Measurements from ENCODE around the gene RASD1. TPM values are rescaled to one million over a fixed set of nuclear protein-coding genes. Genes with fewer than 3 reads are reported as not detected.

RASD1 gene
- total RNA-seq, 6 experiments from 2014 or later: 1.0 to 230 (median 101) TPM

DNA sequence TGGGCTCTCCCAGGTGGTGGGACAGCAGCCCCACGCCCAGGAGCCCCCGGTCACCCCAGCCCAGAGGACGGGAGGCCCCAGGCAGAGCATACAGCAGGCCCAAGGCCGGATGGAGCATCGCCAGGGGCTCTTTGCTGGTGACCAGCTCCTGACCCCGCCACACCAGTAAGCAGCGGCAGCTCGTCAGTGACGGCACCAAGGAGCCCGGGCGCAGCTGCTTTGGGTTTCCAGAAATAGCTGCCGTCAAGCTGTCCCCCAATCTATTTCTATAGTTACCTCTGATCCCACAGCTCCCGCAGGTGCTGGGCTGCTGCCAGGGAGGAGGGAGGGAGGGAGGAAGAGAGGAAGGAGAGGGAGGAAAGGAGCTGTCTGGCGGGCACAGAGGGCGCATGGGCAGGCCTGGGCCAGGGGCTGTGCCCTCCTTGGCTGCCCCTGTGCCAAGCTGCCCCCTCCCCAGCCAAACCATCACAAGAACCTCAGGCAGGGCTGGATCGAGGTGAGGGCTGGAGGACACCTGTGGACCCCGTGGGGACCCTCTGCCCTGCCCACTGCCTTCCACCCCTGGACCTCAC, 10.8 kb upstream of the RASD1 start:
- DNase-seq: peak in 2 of 3 donors; percentile 25 to 51
- intact Hi-C loops (cut with DNase I): loop anchor here in 1 of 2 donors (10.0 kb wide), 1 partner anchor 128 kb away; no protein-coding TSS in a partner anchor
- Histone ChIP-seq H3K9me3 (no peaks in the 10 kb centered on the region), H3K27me3 (no peaks in the 10 kb centered on the region), H3K4me1 (no peaks in the 10 kb centered on the region), H3K36me3 (peaks cover 0 to under 1% (median 0%) of the 10 kb centered on the region in 4 donors), H3K27ac (no peak overlapping the region), H3K4me3 (no peak overlapping the region)
- WGBS (ENCODE audit: insufficient coverage, low coverage, low lambda C conversion rate, missing lambda C conversion rate): 57% methylated on average over 3 of the region's 17 CpGs
- no peak for ATAC-seq
- TF ChIP-seq POLR2A (IDR thresholded peaks at IDR 0.05): no peak
- no peak for TF ChIP-seq CTCF (IDR thresholded peaks at IDR 0.05)

DNA sequence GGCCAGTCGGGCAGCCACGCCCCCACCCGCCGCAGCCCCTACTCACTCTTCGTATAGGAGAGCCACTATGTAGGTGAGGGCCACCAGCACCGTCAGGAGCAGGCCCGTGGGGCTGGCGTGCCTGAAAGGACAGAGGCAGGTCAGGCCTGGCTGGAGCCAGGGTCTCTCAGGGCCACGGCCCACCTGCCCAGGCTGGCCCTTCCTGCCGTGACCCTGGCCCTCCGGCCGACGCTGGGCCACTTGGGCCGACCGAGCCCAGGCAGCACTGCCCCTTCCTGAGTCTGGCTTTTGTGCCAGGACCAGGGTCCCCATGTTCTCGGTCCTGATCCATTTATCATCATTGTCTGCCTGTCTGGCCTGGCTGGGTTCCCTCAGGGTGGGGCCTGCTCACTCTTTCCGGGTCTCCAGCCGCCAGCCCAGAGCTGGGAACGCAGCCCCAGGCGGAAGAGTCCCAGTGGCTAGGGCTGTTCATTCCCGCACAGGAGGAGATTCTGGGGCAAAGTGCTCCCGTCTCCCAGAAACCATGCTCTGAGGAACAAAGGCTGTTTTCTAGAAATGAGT, 10.1 kb upstream of the RASD1 start:
- H3K4me3 ChIP-seq: no peak overlapping the region
- no peak for ATAC-seq
- intact Hi-C loops (cut with DNase I): loop anchor here in 1 of 2 donors (10.0 kb wide), 1 partner anchor 129 kb away; no protein-coding TSS in a partner anchor
- TF ChIP-seq POLR2A (IDR thresholded peaks at IDR 0.05) (no peak), CTCF (IDR thresholded peaks at IDR 0.05) (no peak)
- H3K4me1 ChIP-seq: no peaks in the 10 kb centered on the region
- H3K27me3 ChIP-seq: no peaks in the 10 kb centered on the region
- 60% methylated on average over 1 of the region's 22 CpGs for WGBS (ENCODE audit: insufficient coverage, low coverage, low lambda C conversion rate, missing lambda C conversion rate)
- peak in 1 of 3 donors; percentile 47 for DNase-seq
- H3K36me3 ChIP-seq: no peaks in the 10 kb centered on the region
- H3K9me3 ChIP-seq: no peaks in the 10 kb centered on the region
- H3K27ac ChIP-seq: no peak overlapping the region

- Histone ChIP-seq H3K27me3 (no peaks in the 10 kb centered on the region), H3K36me3 (no peaks in the 10 kb centered on the region), H3K9me3 (no peaks in the 10 kb centered on the region), H3K4me1 (no peaks in the 10 kb centered on the region), H3K27ac (no peak overlapping the region), H3K4me3 (no peak overlapping the region)
- 80% methylated on average over 1 of the region's 22 CpGs for WGBS (ENCODE audit: insufficient coverage, low coverage, low lambda C conversion rate, missing lambda C conversion rate)
- ATAC-seq: no peak
- peak in 2 of 3 donors; percentile 19 to 52 for DNase-seq
- TF ChIP-seq CTCF (IDR thresholded peaks at IDR 0.05) (no peak), POLR2A (IDR thresholded peaks at IDR 0.05) (no peak)
- intact Hi-C loops (cut with DNase I): loop anchor here in 1 of 2 donors (10.0 kb wide), 1 partner anchor 129 kb away; no protein-coding TSS in a partner anchor
These were observed 9.5 kb upstream of the RASD1 start for GRCh38 chr17:17505610-17506171.

- Histone ChIP-seq H3K4me3 (no peak overlapping the region), H3K4me1 (no peaks in the 10 kb centered on the region), H3K36me3 (no peaks in the 10 kb centered on the region), H3K9me3 (no peaks in the 10 kb centered on the region), H3K27me3 (no peaks in the 10 kb centered on the region), H3K27ac (no peak overlapping the region)
- TF ChIP-seq POLR2A (IDR thresholded peaks at IDR 0.05): no peak
- TF ChIP-seq CTCF (IDR thresholded peaks at IDR 0.05): no peak
- ATAC-seq (no peak), DNase-seq (peak in 1 of 3 donors; percentile 39)
- 83% methylated on average over 2 of the region's 5 CpGs for WGBS (ENCODE audit: insufficient coverage, low coverage, low lambda C conversion rate, missing lambda C conversion rate)
- intact Hi-C loops (cut with DNase I): loop anchor here in 1 of 2 donors (10.0 kb wide), 1 partner anchor 130 kb away; no protein-coding TSS in a partner anchor
These were observed 9.0 kb upstream of the RASD1 start for GRCh38 chr17:17505151-17505550.
